Stimulated activated naive CD4-positive, alpha-beta T cell treated with Interleukin-2 at 50 U/mL for 16 hours (primary cell): ENCODE measurements around the gene GBA2.
A peak's percentile ranks its signal among the peaks of the same experiment; 100 is the strongest.

Source experiments
- DNase-seq: peaks from one replicate; lab custom pipeline; 2025; lab: John Stamatoyannopoulos, UW

The GBA2 gene

DNA sequence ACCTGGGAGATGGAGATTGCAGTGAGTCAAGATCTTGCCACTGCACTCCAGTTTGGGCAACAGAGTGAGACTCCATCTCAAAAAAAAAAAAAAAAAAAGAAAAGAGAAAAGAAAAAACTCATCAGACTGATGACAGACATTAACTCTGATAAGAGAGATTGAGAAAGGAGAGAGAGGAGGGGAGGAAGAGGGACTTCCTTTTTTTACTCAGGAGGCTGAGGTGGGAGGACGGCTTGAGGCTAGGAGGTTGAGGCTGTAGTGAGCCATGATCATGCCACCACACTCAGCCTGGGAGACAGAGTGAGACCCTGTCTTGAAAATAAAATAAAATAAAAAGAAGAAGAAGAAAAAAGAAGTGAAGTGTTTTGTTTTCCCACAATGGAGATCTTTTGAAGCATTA, 14.8 kb upstream of the GBA2 start:
- DNase-seq: no peak

DNA sequence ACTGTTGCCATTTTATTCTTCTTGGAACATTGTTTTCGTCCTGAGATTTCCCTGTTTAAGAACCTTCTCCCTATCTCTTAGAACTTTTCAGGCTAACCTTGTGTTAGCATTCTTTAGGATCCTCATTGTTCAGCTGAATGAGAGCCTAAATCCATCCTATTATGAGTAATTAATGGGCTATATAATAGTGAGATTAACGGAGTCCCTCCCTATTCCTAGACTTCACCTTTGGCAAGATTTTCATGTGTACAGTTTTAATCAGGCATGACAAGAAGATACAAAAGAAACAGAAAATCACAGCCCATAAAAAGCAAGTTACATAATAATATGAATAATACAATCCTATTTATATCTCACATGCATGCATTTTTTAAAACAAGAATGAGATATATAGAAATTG, 14.2 kb upstream of the GBA2 start:
- no peak for DNase-seq

- no peak for DNase-seq
These were observed 11.6 kb upstream of the GBA2 start for GRCh38 chr9:35760651-35761050.

- DNase-seq: no peak
These were observed 10.8 kb upstream of the GBA2 start for GRCh38 chr9:35759795-35760194.

- no peak for DNase-seq
These were observed 9.5 kb upstream of the GBA2 start for GRCh38 chr9:35758475-35759050.

DNA sequence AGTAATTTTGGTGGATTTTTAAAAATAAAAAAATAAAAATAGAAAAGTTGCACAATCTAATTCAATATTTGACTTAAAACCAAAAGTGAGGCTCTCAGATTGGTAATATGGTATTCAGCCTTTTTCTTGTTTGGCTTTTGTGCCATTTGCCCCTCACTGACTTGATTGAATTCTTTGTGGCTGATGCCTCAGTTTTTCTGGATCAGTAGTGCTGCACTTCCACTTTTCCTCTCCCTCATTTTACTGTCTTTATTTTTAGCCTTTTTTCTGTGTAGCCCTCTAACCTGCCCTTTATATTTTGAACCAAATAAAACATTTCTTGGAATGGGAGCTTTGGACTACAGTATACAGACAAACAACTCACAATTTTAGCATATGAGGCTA, 8.9 kb upstream of the GBA2 start:
- no peak for DNase-seq

DNA sequence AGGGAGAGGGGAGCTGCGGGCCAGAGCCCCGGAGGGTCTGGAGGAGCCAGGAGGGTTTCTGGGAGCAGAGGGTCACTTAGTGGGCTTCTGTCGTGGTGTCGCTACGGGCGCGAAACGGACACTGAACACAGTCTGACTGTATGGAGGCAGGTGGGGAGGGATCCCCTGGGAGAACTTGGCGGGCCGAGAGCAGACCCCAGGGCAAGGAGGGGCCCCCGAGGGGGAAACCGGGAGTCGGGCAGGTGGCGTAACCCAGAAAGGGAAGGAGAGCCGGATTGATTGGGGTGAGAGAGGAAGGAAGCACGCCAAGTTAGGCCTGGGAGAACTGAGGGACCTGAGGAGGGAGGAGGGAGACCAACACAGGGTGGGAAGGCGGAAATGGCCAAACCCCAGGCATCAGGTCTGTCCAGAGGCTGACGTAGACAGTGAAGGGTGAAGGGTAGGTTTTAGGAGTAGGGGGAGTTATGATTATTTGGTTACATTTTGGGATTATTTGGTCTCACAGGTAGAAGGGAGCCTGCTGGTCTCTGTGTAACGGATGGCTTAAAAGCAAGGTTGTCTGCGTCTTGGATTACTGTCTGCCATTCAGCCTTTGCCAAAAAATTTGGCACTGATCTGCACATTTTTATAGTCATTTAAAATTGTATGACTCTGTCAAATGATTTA, 8.3 kb upstream of the GBA2 start:
- DNase-seq: no peak

DNA sequence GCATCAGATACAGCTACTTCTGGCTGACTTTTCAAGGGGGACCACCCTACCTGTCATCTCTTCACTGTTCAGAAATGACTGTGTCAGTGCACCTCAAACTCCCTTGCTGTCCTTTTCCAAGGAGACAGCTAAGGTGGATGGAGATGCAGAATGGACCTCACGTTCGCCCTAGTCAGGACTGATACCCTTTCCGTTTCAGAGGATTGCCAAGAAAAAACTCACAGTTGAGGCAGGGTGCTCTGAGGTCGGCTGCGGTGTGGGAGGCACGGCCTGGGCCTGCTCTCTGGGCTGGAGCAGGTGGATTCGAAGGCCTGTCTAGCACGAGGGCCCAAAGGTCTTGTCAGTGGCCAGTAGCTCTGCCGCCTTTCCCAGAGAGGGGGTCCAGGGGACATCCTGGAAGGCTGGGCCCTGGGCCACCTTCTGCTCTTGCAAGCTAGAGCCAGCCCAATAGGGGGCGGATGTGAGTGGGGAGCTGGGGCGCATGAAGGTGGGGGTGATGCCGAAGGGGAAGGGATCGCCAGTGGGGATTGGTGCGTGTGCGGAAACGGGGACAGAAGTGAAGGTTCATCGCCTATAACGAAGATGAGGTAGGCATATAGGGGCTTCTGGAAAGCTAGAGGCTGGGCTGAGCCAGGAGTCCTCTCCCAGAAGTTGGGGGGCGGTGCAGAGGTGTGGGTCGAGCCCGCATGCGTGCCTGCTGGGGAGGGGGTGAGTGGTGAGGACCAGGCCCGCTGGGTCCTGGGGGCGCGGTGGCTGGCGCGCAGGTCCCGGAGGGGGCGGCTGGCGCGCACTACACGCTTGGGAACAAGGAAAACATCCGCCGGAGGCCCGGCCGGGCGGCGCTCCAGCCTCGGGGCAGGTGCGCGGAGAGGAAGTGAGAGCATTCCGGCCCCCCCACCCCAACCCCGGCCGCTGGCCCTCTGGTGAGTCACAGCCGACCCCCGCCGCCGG, 7.5 kb upstream of the GBA2 start:
- peak; percentile 75 for DNase-seq

- DNase-seq: no peak
These were observed 6.0 kb upstream of the GBA2 start for GRCh38 chr9:35755071-35755470.

DNA sequence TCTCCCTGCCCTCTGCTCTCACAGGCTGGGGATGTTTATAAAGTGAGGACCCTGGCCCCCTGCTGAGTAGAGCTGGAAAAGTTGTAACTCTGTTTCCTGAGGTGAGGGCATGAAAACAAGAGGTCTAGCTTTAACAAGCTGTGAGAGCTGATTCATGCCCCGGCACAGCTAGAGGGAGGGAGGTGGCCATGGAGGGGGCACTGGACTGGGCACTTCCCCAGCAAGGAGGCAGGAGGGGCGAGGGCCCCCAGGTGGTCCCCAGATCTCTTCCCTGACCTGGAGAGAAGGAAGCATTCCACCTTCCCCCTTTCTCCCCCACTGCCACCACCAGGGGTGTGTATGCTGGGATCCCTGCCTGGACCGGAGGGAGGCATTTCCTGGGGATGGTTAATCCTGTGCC, 5.2 kb upstream of the GBA2 start, which contains the start of gene MSMP:
Gene MSMP, minus strand, starts transcription at position 13 of the 400 bp plus-strand sequence. CDS start 147 bp downstream, outside the sequence.
- DNase-seq: no peak

DNA sequence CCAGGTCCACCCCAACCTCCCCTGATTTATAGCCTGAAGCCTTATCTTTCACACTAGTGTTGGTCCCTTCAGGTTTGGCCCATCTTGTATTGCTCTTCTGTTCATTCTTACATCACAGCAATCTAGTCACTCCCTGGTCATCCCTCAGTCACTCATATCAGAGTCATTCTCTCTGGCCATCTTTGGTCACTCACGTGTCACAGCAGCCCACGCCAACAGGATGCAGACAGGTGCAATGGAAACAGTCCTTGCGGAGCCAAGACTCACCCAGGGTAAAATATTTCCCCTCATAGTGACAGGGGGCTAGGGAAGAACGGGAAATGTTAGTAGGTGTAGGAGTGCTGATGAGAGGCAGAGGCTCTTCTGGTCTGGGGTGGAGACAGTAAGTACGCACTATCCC, 4.4 kb upstream of the GBA2 start:
- no peak for DNase-seq

- DNase-seq: no peak
These were observed 1.2 kb upstream of the GBA2 start for GRCh38 chr9:35750256-35750531.

DNA sequence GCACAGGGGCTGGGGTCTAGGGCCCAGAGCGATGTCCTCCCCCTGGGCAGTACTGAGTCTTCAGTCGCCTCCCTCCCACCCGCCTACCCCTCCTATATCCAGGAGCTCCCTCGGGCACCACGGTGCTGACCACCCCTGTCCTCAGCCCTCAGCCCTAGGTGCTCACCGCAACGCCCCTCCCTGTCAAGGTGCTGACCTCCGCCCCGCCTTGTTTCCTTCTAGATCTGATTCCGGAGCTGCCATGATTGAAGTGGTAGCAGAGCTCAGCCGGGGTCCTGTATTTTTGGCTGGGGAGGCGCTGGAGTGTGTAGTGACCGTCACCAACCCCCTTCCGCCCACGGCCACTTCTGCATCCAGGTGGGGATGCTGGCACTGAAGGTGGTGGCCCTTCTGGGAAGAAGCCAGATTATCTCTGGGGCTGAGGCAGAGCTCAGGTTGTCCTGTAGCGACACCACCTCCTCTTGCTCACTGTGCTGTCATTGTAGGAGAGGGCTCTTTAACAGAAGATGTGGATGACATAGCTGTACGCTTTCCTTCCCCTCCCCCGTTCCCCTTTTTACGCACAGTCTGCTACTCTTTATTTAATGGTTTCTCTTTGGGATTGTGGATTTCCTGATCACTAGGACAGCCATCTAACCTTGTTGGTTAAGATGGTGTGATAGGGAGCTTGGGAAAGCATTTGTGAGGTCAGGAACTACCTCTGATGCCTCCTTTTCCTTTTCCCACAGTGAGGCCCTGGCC, 657 bp upstream of the GBA2 start:
- DNase-seq: peak; percentile 41

GRCh38 chr9:35748242-35748857, 678 bp downstream of the GBA2 start:
- no peak for DNase-seq

- DNase-seq: no peak
These were observed 2.4 kb downstream of the GBA2 start for GRCh38 chr9:35746583-35746982.

DNA sequence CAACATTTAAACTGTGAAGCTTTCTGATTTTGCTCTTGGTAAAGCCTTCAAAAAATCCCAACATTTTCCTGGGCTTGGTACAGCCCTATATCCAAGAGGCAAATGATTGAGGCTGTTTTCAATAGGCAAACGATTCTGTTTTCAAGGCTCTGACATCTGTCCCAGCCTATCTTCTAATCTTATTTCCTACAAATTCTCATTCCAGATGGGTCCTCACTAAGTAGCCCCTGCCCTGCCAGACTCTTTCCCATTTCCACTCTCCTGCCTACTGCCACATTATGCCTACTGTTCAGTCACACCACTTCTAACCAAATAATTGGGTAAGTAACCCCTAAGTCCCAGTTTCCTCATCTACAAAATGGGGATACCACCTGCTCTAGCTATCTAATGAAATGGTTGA, 3.5 kb downstream of the GBA2 start:
- no peak for DNase-seq

GRCh38 chr9:35743880-35744518, 5.0 kb downstream of the GBA2 start:
- no peak for DNase-seq

DNA sequence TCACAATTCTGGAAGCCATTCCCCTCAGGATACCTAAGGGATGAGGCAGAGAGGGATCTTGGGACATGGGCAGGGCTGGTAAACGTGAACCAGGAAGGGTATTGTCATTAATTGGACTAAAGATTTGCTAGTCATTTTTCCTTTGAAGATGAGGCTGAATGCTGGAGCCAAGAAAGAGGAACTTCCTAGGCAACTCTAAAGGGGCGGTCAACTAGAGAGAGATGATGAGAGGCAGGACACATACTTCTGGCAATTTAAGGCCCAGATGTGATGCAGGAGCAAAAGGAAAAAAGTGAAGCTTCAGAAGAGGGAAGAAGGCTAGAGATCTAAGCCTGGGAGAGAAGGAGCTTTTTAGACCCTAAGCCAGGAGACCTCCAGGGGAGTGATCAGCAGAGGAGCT, 5.6 kb downstream of the GBA2 start:
- no peak for DNase-seq

DNA sequence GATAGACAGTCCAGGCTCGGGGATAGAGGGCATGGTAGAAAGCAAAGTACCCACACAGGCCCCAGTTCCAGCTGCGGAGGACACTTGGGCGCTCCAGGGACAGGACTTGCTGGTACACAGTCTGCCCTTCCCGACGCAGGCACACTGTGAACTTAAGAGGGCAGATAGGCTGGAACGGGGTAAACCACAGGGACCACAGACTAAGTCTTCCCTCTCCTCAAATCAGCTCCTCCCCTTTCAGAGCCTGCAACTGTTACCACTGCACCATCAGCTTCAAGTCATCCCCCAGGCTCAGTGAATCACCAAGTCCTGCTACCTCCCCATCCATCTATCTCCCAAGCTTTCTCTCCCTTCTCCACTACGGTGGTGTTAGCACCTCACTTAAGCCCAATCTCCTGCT, 7.3 kb downstream of the GBA2 start:
- no peak for DNase-seq

DNA sequence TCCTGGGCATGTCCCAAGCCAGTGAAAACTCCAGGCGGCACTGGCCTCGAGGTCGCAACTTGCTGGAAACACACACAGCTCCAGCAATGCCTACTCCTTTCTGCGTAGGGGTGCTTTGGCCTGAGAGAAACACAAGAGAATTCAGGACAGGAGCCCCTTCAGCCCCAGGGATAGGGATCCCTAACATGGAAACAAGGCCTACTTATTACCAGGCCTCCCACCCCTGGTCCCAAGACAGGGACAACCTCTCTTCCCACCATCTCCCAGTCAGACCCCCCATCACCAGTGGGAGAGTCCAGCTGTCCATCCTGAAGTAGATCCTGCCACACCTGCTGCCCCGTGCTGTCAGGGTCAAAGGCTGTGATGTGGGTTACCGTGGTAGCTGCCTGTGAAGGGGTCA, 8.8 kb downstream of the GBA2 start:
- no peak for DNase-seq

GRCh38 chr9:35738924-35739323, 10.1 kb downstream of the GBA2 start:
- DNase-seq: no peak

DNA sequence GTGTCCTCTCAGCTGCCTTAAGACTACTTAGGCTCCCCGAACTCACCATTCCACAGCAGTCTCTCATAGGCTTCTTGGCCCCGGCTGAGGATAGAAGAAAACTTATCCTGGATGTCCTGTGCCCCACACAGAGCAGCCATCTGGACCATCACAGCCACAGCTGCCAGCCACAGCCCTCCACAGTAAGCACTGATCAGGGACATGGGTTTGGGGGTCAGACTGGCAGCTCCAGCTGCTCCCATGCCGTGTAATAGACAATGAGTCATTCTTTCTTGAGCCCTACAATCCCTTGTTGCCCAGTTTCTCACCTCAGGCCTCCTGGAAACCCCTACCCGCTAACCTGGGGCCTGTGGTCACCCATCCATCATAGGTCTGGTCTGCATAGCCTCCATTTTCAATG, 10.8 kb downstream of the GBA2 start:
- DNase-seq: no peak
